ENCODE data around the gene MYH4. TPM values are rescaled to one million over a fixed set of nuclear protein-coding genes. Genes with fewer than 3 reads are reported as not detected.

The MYH4 gene
- total RNA-seq, 4 donors from 2014 or later, result not detected

GRCh38 chr17:10471858-10472257 lies 2.5 kb upstream of the MYH4 start:
- WGBS, 2 donors, result 79 to 100% methylated on average over 1 of the region's 1 CpG
- Histone ChIP-seq H3K27me3 (peaks cover 0 to 4% (median 0%) of the 10 kb centered on the region in 4 donors), H3K4me3 (no peak overlapping the region), H3K4me1 (no peaks in the 10 kb centered on the region), H3K36me3 (no peaks in the 10 kb centered on the region), H3K9me3 (no peaks in the 10 kb centered on the region), H3K27ac (no peak overlapping the region)
- TF ChIP-seq CTCF (IDR thresholded peaks at IDR 0.05) (no peak), POLR2A (IDR thresholded peaks at IDR 0.05) (no peak)
- intact Hi-C loops (cut with DNase I), result no loop called here
- no peak for DNase-seq

GRCh38 chr17:10463402-10463801 lies 6.0 kb downstream of the MYH4 start:
- no peak for DNase-seq
- WGBS, 2 donors, result 50 to 63% methylated on average over 4 of the region's 4 CpGs
- H3K9me3 ChIP-seq, result no peaks in the 10 kb centered on the region
- no peaks in the 10 kb centered on the region for H3K4me1 ChIP-seq
- TF ChIP-seq CTCF (IDR thresholded peaks at IDR 0.05) (no peak), POLR2A (IDR thresholded peaks at IDR 0.05) (no peak)
- intact Hi-C loops (cut with DNase I), result no loop called here
- no peak overlapping the region for H3K4me3 ChIP-seq
- no peak overlapping the region for H3K27ac ChIP-seq
- H3K36me3 ChIP-seq, result no peaks in the 10 kb centered on the region
- H3K27me3 ChIP-seq, result no peaks in the 10 kb centered on the region

- intact Hi-C loops (cut with DNase I), result no loop called here
- DNase-seq, result no peak
- Histone ChIP-seq H3K4me1 (no peaks in the 10 kb centered on the region), H3K36me3 (no peaks in the 10 kb centered on the region), H3K27me3 (no peaks in the 10 kb centered on the region), H3K4me3 (no peak overlapping the region), H3K27ac (no peak overlapping the region), H3K9me3 (no peaks in the 10 kb centered on the region)
- TF ChIP-seq POLR2A (IDR thresholded peaks at IDR 0.05) (no peak), CTCF (IDR thresholded peaks at IDR 0.05) (no peak)
- 49 to 60% methylated on average over 4 of the region's 4 CpGs for WGBS, 2 donors
These were observed 9.3 kb downstream of the MYH4 start for GRCh38 chr17:10460062-10460461.

- TF ChIP-seq POLR2A (IDR thresholded peaks at IDR 0.05) (no peak), CTCF (IDR thresholded peaks at IDR 0.05) (no peak)
These were observed 10.7 kb downstream of the MYH4 start for GRCh38 chr17:10458701-10459100.

GRCh38 chr17:10457952-10458351 lies 11.4 kb downstream of the MYH4 start:
- Histone ChIP-seq H3K9me3 (no peaks in the 10 kb centered on the region), H3K27ac (no peak overlapping the region), H3K36me3 (no peaks in the 10 kb centered on the region), H3K4me1 (no peaks in the 10 kb centered on the region), H3K4me3 (no peak overlapping the region), H3K27me3 (no peaks in the 10 kb centered on the region)
- TF ChIP-seq CTCF (IDR thresholded peaks at IDR 0.05), result no peak
- no peak for TF ChIP-seq POLR2A (IDR thresholded peaks at IDR 0.05)
- intact Hi-C loops (cut with DNase I), result no loop called here
- WGBS, 2 donors, result 12 to 14% methylated on average over 1 of the region's 1 CpG
- DNase-seq, result no peak

More at GRCh38 chr17:10458701-10459100, 10.7 kb downstream of the MYH4 start:
- intact Hi-C loops (cut with DNase I), result no loop called here
- Histone ChIP-seq H3K4me3 (no peak overlapping the region), H3K4me1 (no peaks in the 10 kb centered on the region), H3K27ac (no peak overlapping the region), H3K36me3 (no peaks in the 10 kb centered on the region), H3K9me3 (no peaks in the 10 kb centered on the region), H3K27me3 (no peaks in the 10 kb centered on the region)
- no peak for DNase-seq
- WGBS, 2 donors, result 48 to 52% methylated on average over 3 of the region's 3 CpGs
